Epithelial cell of esophagus (primary cell): ENCODE results near the gene ITGA2B.
"Not testable (repeated sequence)": the region's sequence is repeated elsewhere in the genome, so short reads cannot be mapped to it uniquely, and the experiment has no call there.

Experiments used
- DNase-seq: peaks from one replicate; pipeline ENCODE4 v3.0.0; 2010; ENCODE audit warnings: low read depth
- H3K4me3 ChIP-seq: 2 replicates; pipeline ENCODE4 v1.5.1; 2011; ENCODE audit warnings: mild to moderate bottlenecking, low read length, control low read depth
- CTCF ChIP-seq: IDR thresholded peaks from 2 replicates; pipeline ENCODE4 v1.5.1; 2011; ENCODE audit warnings: low read depth, mild to moderate bottlenecking, low read length, control low read depth, inconsistent platforms; ENCODE audit not compliant: insufficient read depth; ENCODE audit errors: missing control alignments

Gene ITGA2B

GRCh38 chr17:44367231-44367979 is 22.0 kb downstream of the ITGA2B start:
- H3K4me3 ChIP-seq = no peak overlapping the region
- TF ChIP-seq CTCF = no peak
- DNase-seq = no peak

- not testable (repeated sequence) for H3K4me3 ChIP-seq, DNase-seq
Measured at GRCh38 chr17:44365051-44365450, 24.4 kb downstream of the ITGA2B start.

- TF ChIP-seq CTCF = peak; percentile 28
- peak; percentile 60 for DNase-seq
- peak within 1 kb of the TSS; percentile 55 for H3K4me3 ChIP-seq
Measured at GRCh38 chr17:44363613-44364159, 25.8 kb downstream of the ITGA2B start, which contains the start of gene FAM171A2. TSS of gene FAM171A2 (minus strand) at chr17:44363853. CDS start at chr17:44363714, 139 bp downstream.

- H3K4me3 ChIP-seq = peak overlapping the region; percentile 55
- DNase-seq = no peak
- TF ChIP-seq CTCF = no peak
Measured at GRCh38 chr17:44362949-44363612, 26.4 kb downstream of the ITGA2B start.

- H3K4me3 ChIP-seq = peak overlapping the region; percentile 55
- TF ChIP-seq CTCF = no peak
- DNase-seq = no peak
Measured at GRCh38 chr17:44362459-44362948, 26.9 kb downstream of the ITGA2B start.

- H3K4me3 ChIP-seq = no peak overlapping the region
- DNase-seq = no peak
- no peak for TF ChIP-seq CTCF
Measured at GRCh38 chr17:44361292-44362260, 27.9 kb downstream of the ITGA2B start.
